B cell (primary cell): ENCODE measurements around the gene P2RY14.

ENCODE experiments used
- EZH2 ChIP-seq: IDR thresholded peaks from 2 replicates; pipeline ENCODE4 v1.6.1; 2012; ENCODE audit warnings: borderline replicate concordance, low read depth, mild to moderate bottlenecking, moderate library complexity, low read length; ENCODE audit not compliant: insufficient read depth, poor library complexity, severe bottlenecking
- TF ChIP-seq, protein P1 (sequence below): fragments of 200-600 bp; IDR thresholded peaks from one replicate; pipeline ENCODE4 v1.8.0; 2022; ENCODE audit warnings: antibody characterized with exemption, mild to moderate bottlenecking

GRCh38 chr3:151226088-151226563, 52.2 kb downstream of the P2RY14 start:
- TF ChIP-seq, protein P1, sequence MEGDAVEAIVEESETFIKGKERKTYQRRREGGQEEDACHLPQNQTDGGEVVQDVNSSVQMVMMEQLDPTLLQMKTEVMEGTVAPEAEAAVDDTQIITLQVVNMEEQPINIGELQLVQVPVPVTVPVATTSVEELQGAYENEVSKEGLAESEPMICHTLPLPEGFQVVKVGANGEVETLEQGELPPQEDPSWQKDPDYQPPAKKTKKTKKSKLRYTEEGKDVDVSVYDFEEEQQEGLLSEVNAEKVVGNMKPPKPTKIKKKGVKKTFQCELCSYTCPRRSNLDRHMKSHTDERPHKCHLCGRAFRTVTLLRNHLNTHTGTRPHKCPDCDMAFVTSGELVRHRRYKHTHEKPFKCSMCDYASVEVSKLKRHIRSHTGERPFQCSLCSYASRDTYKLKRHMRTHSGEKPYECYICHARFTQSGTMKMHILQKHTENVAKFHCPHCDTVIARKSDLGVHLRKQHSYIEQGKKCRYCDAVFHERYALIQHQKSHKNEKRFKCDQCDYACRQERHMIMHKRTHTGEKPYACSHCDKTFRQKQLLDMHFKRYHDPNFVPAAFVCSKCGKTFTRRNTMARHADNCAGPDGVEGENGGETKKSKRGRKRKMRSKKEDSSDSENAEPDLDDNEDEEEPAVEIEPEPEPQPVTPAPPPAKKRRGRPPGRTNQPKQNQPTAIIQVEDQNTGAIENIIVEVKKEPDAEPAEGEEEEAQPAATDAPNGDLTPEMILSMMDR, result no peak
- no peak for TF ChIP-seq EZH2
